ENCODE measurements around the gene FHL2. TPM values are rescaled to one million over a fixed set of nuclear protein-coding genes. Genes with fewer than 3 reads are reported as not detected.
A peak's percentile ranks its signal among the peaks of the same experiment; 100 is the strongest.

The FHL2 gene
- total RNA-seq, 3 donors from 2014 or later, result 2.6 to 3.5 (median 2.7) TPM

GRCh38 chr2:105384216-105384615 is 14.6 kb downstream of the FHL2 start:
- Mint-ChIP-seq H3K27me3 (ENCODE audit: low read depth) (no peaks in the 10 kb centered on the region), H3K4me1 (ENCODE audit: low read depth) (peaks cover 2% of the 10 kb centered on the region), H3K9me3 (no peaks in the 10 kb centered on the region), H3K4me3 (no peak overlapping the region), H3K36me3 (ENCODE audit: insufficient read depth) (peaks cover 3% of the 10 kb centered on the region)
- no peak for DNase-seq
- ATAC-seq, result no peak

GRCh38 chr2:105383432-105384166 is 15.3 kb downstream of the FHL2 start:
- ATAC-seq, result no peak
- Mint-ChIP-seq H3K27me3 (ENCODE audit: low read depth) (no peaks in the 10 kb centered on the region), H3K9me3 (no peaks in the 10 kb centered on the region)

GRCh38 chr2:105382177-105382576 is 16.7 kb downstream of the FHL2 start:
- no peak overlapping the region for H3K4me3 Mint-ChIP-seq
- peaks cover 2% of the 10 kb centered on the region for H3K4me1 Mint-ChIP-seq (ENCODE audit: low read depth)
- H3K36me3 Mint-ChIP-seq (ENCODE audit: insufficient read depth), result peaks cover 3% of the 10 kb centered on the region
- H3K9me3 Mint-ChIP-seq, result no peaks in the 10 kb centered on the region
- DNase-seq (no peak), ATAC-seq (no peak)
- H3K27me3 Mint-ChIP-seq (ENCODE audit: low read depth), result no peaks in the 10 kb centered on the region

More at GRCh38 chr2:105383432-105384166, 15.3 kb downstream of the FHL2 start:
- Mint-ChIP-seq H3K4me1 (ENCODE audit: low read depth) (peaks cover 2% of the 10 kb centered on the region), H3K4me3 (no peak overlapping the region), H3K36me3 (ENCODE audit: insufficient read depth) (peaks cover 3% of the 10 kb centered on the region)
- DNase-seq, result no peak

DNA sequence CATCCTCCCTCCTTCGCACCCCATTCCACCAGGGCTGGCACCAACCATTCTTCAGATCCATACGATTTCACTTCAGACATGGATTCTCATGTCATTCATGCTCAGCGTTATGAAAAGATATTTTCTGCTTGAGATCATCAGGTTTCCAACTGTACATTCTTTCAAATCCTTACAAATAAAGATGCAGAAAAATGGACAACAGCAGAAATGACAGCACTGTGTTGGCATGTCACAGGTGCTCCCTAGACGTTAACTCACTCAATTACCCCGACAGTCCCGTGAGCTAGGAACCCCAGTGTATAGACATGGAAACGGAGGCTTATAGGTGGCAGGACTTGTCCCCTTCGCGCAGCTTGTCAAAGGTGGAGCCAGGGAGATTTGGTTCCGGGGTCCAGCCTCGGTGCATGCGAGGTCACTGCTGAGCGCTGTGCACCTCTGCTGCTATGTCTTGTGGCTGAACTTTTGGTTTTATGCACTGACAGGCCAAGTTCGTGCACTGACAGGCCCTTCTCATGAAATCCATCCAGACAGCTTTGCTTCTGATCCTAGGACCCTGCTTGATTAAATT is 17.7 kb downstream of the FHL2 start:
- no peaks in the 10 kb centered on the region for H3K27me3 Mint-ChIP-seq (ENCODE audit: low read depth)
- peaks cover 3% of the 10 kb centered on the region for H3K36me3 Mint-ChIP-seq (ENCODE audit: insufficient read depth)
- no peak overlapping the region for H3K4me3 Mint-ChIP-seq
- no peaks in the 10 kb centered on the region for H3K9me3 Mint-ChIP-seq
- peaks cover 2% of the 10 kb centered on the region for H3K4me1 Mint-ChIP-seq (ENCODE audit: low read depth)
- no peak for DNase-seq
- no peak for ATAC-seq

DNA sequence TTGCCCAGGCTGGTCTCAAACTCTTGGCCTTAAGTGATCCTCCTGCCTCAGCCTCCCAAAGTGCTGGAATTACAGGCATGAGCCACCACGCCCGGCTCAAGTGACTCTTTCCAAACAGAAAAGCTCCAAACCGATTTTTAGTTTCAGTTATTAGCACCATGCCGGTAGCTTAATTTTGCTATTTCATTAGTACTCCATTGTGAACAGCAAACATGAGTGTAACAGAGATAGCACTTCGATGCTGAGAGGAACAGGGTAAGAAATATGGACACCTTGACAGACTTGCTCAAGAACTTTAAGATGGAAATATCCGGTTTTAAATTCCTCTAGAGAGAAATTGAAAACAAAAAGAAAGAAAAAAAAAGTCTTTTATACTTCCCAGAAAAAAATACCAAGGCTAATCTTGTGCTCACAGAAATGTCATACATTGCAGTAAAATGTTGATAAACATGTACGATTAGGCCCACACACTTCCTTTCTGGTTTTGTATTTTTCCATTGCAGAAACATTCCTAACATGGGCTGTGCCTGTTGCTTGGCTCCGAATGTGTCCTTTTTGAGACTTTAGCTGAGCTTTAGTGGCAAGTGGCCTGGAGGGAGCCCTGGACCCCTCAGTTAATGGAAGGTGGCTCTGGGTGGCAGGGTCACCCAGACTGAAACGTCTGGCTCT is 18.3 kb downstream of the FHL2 start:
- Mint-ChIP-seq H3K9me3 (no peaks in the 10 kb centered on the region), H3K4me3 (no peak overlapping the region), H3K36me3 (ENCODE audit: insufficient read depth) (no peaks in the 10 kb centered on the region), H3K27me3 (ENCODE audit: low read depth) (no peaks in the 10 kb centered on the region), H3K4me1 (ENCODE audit: low read depth) (peaks cover 2% of the 10 kb centered on the region)
- no peak for ATAC-seq
- no peak for DNase-seq

GRCh38 chr2:105379741-105380186 is 19.1 kb downstream of the FHL2 start:
- H3K36me3 Mint-ChIP-seq (ENCODE audit: insufficient read depth), result no peaks in the 10 kb centered on the region

GRCh38 chr2:105378921-105379383 is 19.9 kb downstream of the FHL2 start:
- no peaks in the 10 kb centered on the region for H3K36me3 Mint-ChIP-seq (ENCODE audit: insufficient read depth)
- no peaks in the 10 kb centered on the region for H3K27me3 Mint-ChIP-seq (ENCODE audit: low read depth)
- DNase-seq (no peak), ATAC-seq (no peak)
- no peak overlapping the region for H3K4me3 Mint-ChIP-seq
- no peaks in the 10 kb centered on the region for H3K9me3 Mint-ChIP-seq
- peaks cover 6% of the 10 kb centered on the region for H3K4me1 Mint-ChIP-seq (ENCODE audit: low read depth)

More at GRCh38 chr2:105379741-105380186, 19.1 kb downstream of the FHL2 start:
- peaks cover 2% of the 10 kb centered on the region for H3K4me1 Mint-ChIP-seq (ENCODE audit: low read depth)
- H3K27me3 Mint-ChIP-seq (ENCODE audit: low read depth), result no peaks in the 10 kb centered on the region
- ATAC-seq (no peak), DNase-seq (no peak)
- H3K9me3 Mint-ChIP-seq, result no peaks in the 10 kb centered on the region
- no peak overlapping the region for H3K4me3 Mint-ChIP-seq

DNA sequence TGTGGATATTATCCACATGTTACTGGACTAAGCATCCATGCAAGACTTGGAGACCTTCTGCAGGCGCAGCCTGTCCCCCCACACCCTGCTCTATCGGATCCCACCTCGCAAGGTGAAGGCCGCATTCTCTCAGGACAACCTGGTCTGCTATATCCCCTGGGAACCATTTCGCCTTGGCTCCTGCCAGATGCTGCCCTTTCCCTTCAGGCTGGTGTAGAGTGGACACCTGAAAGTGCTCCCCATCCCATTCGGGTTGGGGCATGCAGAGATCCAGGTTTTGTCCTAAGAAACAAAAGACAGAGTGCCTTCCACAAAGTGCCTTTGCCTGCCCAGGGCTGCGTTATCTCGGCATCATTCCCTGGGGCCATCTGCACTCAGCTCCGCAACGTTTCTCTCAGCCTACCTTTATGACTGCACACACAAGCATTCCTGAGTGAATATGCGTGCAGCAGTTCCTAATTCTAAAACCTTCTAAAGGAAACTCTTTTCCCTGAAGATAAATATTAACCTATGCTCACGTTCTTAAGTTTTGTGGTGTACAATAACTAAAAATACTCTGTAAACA is 20.5 kb downstream of the FHL2 start:
- ATAC-seq (no peak), DNase-seq (no peak)
- no peak overlapping the region for H3K4me3 Mint-ChIP-seq
- H3K36me3 Mint-ChIP-seq (ENCODE audit: insufficient read depth), result no peaks in the 10 kb centered on the region
- no peaks in the 10 kb centered on the region for H3K27me3 Mint-ChIP-seq (ENCODE audit: low read depth)
- peaks cover 12% of the 10 kb centered on the region for H3K4me1 Mint-ChIP-seq (ENCODE audit: low read depth)
- H3K9me3 Mint-ChIP-seq, result no peaks in the 10 kb centered on the region

GRCh38 chr2:105377871-105378270 is 21.0 kb downstream of the FHL2 start:
- peaks cover 17% of the 10 kb centered on the region for H3K4me1 Mint-ChIP-seq (ENCODE audit: low read depth)
- no peaks in the 10 kb centered on the region for H3K27me3 Mint-ChIP-seq (ENCODE audit: low read depth)
- DNase-seq (no peak), ATAC-seq (no peak)
- H3K4me3 Mint-ChIP-seq, result no peak overlapping the region
- H3K36me3 Mint-ChIP-seq (ENCODE audit: insufficient read depth), result no peaks in the 10 kb centered on the region
- no peaks in the 10 kb centered on the region for H3K9me3 Mint-ChIP-seq

GRCh38 chr2:105376789-105377240 is 22.0 kb downstream of the FHL2 start:
- Mint-ChIP-seq H3K9me3 (no peaks in the 10 kb centered on the region), H3K4me1 (ENCODE audit: low read depth) (peaks cover 18% of the 10 kb centered on the region), H3K36me3 (ENCODE audit: insufficient read depth) (no peaks in the 10 kb centered on the region), H3K27me3 (ENCODE audit: low read depth) (no peaks in the 10 kb centered on the region), H3K4me3 (no peak overlapping the region)
- ATAC-seq (no peak), DNase-seq (no peak)

DNA sequence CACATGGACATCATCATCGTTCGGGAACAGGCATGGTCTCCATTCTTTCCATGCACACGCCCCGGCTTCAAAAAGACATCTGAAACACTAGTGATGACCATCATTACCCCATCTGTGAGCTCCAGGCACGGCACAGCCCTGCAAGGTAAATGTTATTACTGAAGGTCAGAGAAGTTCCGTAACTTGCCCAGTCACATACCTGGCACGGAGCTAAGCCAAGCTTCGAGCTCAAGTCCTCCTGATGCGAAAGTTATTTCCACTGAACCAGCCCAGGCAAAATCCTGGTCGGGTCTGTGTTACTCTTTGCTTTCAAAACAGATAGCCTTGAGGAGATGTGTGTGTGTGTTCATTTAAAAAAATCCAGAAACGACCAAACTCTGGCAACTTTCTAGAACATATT is 22.8 kb downstream of the FHL2 start:
- peaks cover 18% of the 10 kb centered on the region for H3K4me1 Mint-ChIP-seq (ENCODE audit: low read depth)
- DNase-seq (no peak), ATAC-seq (no peak)
- H3K27me3 Mint-ChIP-seq (ENCODE audit: low read depth), result no peaks in the 10 kb centered on the region
- H3K36me3 Mint-ChIP-seq (ENCODE audit: insufficient read depth), result no peaks in the 10 kb centered on the region
- no peak overlapping the region for H3K4me3 Mint-ChIP-seq
- H3K9me3 Mint-ChIP-seq, result no peaks in the 10 kb centered on the region

DNA sequence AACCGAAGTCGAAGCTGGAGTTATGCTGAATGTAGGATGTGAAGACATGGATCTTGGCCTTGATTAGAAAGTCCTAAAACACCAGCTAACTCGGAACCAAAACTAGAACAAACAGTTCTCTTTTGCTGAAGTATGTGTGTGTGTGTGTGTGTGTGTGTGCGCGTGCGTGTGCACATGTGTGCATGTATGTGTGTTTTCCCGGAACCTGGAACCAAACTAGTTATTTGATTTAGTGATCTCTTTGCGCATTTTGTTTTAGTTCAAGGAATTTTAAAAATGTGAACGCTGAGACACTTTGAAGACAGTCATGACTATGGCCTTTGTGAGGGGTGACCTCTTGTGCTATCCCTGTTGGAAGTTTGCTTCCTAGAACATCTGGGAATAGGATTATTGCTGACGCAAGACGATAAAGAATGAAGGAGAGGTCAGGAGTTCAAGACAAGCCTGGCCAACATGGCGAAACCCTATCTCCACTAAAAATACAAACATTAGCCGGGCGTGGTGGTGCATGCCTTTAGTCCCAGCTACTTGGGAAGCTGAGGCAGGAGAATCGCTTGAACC is 23.8 kb downstream of the FHL2 start:
- no peaks in the 10 kb centered on the region for H3K36me3 Mint-ChIP-seq (ENCODE audit: insufficient read depth)
- no peak for DNase-seq
- H3K27me3 Mint-ChIP-seq (ENCODE audit: low read depth), result no peaks in the 10 kb centered on the region
- no peak overlapping the region for H3K4me3 Mint-ChIP-seq
- no peak for ATAC-seq
- H3K4me1 Mint-ChIP-seq (ENCODE audit: low read depth), result peaks cover 19% of the 10 kb centered on the region
- no peaks in the 10 kb centered on the region for H3K9me3 Mint-ChIP-seq

DNA sequence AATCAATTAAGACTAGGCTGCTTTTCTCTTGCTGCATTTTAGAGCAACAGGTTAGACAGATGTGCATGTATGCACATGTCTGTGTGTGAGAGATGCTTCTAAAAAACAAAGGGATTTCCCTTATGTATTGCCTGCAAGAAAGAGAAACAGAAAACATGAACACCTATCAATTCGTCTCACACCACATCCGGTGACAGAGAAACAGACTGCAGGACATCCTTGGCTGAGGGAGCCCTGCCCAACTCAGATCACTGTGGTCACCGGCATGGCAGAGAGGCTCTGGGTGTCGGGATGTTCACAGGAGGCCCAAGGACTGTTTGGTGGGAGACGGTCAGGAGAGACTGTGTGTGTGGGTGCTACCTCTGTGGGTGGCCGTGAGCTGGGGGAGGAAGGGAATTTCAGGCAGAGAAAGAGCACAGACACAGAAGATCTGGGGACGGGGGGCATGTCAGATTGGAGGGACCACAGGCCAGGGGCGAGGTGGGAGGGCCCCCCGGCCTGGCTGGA is 24.9 kb downstream of the FHL2 start:
- peak; percentile 18 to 25 for ATAC-seq
- no peaks in the 10 kb centered on the region for H3K9me3 Mint-ChIP-seq
- peak overlapping the region; percentile 50 for H3K4me3 Mint-ChIP-seq
- DNase-seq, result no peak
- peaks cover 25% of the 10 kb centered on the region for H3K4me1 Mint-ChIP-seq (ENCODE audit: low read depth)
- no peaks in the 10 kb centered on the region for H3K27me3 Mint-ChIP-seq (ENCODE audit: low read depth)
- H3K36me3 Mint-ChIP-seq (ENCODE audit: insufficient read depth), result no peaks in the 10 kb centered on the region

GRCh38 chr2:105373344-105373781 is 25.5 kb downstream of the FHL2 start:
- ATAC-seq (no peak), DNase-seq (no peak)
- H3K4me3 Mint-ChIP-seq, result no peak overlapping the region
- no peaks in the 10 kb centered on the region for H3K9me3 Mint-ChIP-seq
- H3K36me3 Mint-ChIP-seq (ENCODE audit: insufficient read depth), result no peaks in the 10 kb centered on the region
- peaks cover 25% of the 10 kb centered on the region for H3K4me1 Mint-ChIP-seq (ENCODE audit: low read depth)
- H3K27me3 Mint-ChIP-seq (ENCODE audit: low read depth), result no peaks in the 10 kb centered on the region
